Measurements from ENCODE around the gene SAMD10. TPM values are rescaled to one million over a fixed set of nuclear protein-coding genes. Genes with fewer than 3 reads are reported as not detected.
A peak's percentile ranks its signal among the peaks of the same experiment; 100 is the strongest.

Gene SAMD10
- total RNA-seq, 2 donors from 2014 or later, result 21.4 to 32.7 TPM

DNA sequence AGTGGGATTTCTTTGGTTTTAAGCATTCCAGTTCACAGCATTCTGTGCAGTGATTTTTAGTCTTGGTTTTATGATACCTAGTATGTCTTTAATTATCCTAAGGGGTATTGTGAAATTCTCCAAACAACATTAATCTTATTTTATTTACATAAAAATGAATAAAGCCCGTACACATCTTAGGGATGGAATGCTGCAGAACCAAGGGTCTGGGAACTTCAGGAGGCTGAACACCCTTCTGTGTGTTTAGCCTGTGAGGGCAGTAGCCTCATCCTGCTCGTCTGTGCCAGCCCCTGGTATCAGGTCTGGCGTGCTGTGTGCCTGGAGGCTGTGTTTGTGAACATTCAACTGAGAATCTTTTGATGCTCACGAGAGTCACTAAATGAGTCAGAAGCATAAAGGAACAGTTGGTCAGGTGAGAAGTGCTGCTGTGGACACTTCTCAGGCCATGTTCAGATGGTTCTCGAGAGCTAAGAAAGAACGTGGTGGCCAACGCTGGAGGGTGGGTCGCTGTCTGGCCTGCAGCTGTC is 31.3 kb upstream of the SAMD10 start:
- Mint-ChIP-seq H3K27me3 (no peaks in the 10 kb centered on the region), H3K36me3 (ENCODE audit: low read depth) (peaks cover 84% of the 10 kb centered on the region), H3K27ac (peak overlapping the region; percentile 81), H3K4me1 (peaks cover 31% of the 10 kb centered on the region), H3K4me3 (peak overlapping the region; percentile 67), H3K9me3 (no peaks in the 10 kb centered on the region)
- peak; percentile 58 for ATAC-seq (replicated peaks)

DNA sequence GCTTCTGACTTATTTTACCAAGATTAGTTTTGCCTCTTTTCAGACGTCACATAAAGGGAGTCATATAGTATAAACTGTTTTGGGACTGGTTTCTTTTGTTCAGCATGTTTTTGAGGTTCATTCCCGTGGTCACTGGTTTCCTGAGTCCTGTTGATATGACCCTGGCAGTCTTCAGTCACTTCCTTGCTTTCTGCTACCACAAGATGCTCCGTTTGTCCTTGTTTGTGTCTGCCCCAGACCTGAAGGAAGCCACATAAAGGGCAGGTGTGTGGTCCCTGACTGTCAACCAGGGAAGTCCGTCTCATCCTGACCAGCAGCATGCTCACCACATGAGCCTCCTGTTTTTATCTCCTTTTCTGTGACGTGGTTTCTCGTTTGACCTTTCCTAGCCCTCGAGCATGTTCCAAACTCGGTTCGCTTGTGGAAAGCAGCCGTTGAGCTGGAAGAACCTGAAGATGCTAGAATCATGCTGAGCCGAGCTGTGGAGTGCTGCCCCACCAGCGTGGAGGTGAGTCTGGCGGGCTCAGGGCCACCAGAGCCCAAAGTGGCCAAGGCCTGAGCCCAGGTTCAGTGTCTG is 30.5 kb upstream of the SAMD10 start:
- Mint-ChIP-seq H3K27ac (peak overlapping the region; percentile 81), H3K4me3 (peak overlapping the region; percentile 67), H3K36me3 (ENCODE audit: low read depth) (peaks cover 84% of the 10 kb centered on the region), H3K9me3 (no peaks in the 10 kb centered on the region), H3K27me3 (no peaks in the 10 kb centered on the region), H3K4me1 (peaks cover 34% of the 10 kb centered on the region)
- ATAC-seq (replicated peaks), result peak; percentile 82

GRCh38 chr20:64006902-64007301 is 27.5 kb upstream of the SAMD10 start:
- Mint-ChIP-seq H3K4me3 (no peak overlapping the region), H3K27ac (no peak overlapping the region), H3K4me1 (peaks cover 28% of the 10 kb centered on the region), H3K27me3 (no peaks in the 10 kb centered on the region), H3K9me3 (no peaks in the 10 kb centered on the region), H3K36me3 (ENCODE audit: low read depth) (peaks cover 96% of the 10 kb centered on the region)
- no peak for ATAC-seq (replicated peaks)

DNA sequence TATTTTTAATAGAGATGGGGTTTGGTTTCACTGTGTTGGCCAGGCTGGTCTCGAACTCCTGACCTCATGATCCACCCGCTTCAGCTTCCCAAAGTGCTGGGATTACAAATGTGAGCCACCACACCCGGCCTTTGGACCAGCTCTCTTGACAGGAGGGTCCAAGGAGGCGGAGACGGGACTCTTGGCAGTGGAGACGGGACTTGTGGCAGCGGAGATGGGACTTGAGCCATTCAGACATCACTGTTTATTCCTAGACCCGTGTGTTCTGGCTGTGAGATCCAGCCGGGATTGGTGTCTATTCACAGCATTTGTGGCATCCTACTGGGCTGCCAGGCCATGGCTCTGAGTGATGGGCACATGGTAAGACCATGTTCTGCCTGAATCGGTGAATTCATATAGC is 27.0 kb upstream of the SAMD10 start:
- Mint-ChIP-seq H3K27me3 (no peaks in the 10 kb centered on the region), H3K4me3 (no peak overlapping the region), H3K9me3 (no peaks in the 10 kb centered on the region), H3K27ac (no peak overlapping the region), H3K4me1 (peaks cover 31% of the 10 kb centered on the region), H3K36me3 (ENCODE audit: low read depth) (peaks cover 100% of the 10 kb centered on the region)
- ATAC-seq (replicated peaks), result no peak

DNA sequence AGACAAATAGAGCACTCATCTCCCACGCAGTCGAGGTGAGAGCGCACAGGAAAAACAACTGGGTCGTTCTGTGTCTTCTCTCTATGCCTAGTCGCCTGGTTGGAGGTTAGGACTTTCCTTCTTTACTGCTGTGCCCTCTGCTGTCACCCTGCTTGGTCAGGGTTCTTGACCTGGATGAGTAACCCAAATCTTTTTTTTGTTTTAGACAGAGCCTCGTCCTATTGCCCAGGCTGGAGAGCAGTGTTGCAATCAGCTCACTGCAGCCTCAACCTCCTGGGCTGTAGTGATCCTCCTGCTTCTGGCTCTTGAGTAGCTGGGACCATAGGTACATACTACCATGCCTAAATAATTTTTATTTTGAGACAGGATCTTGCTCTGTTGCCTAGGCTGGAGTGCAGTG is 26.0 kb upstream of the SAMD10 start:
- H3K4me1 Mint-ChIP-seq, result peaks cover 28% of the 10 kb centered on the region
- ATAC-seq (replicated peaks), result peak; percentile 34

DNA sequence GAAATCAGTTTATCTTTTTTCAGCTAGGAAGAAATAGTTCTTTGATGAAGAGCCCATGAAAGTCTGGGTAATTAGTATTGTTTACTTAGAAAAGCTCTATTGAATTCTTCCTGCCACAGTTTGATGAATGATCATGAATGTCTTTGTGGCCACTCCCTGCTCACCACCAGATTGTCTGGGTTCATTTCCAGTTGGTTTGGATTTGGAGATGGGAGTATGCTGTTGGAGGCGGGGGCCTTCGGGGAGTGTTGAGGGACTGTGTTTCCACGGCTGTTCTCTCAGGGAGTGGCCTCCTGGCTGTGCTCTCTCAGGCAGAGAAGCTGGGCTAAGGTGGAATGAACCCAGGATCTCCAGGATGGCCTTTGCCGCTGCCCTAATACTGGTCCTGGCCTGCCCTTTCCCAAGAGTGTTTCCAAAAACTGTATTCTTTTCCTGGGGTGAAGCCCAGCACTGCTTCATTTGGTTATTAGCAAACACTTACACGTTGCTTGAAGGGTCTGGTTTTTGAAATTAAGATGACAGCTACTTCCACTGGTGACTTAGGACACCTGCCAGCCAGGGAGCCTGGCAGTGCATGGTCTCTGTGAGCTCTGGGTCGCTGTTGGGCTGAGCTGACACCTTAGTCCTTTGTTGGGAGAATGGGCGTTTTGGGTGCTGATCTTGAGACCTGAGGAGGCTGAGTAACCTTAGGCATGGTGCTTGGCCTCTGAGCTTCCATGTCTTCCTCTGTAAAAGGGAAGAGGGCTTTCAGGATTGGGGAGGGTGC is 24.7 kb upstream of the SAMD10 start:
- no peak for ATAC-seq (replicated peaks)
- Mint-ChIP-seq H3K4me3 (no peak overlapping the region), H3K9me3 (no peaks in the 10 kb centered on the region), H3K36me3 (ENCODE audit: low read depth) (peaks cover 100% of the 10 kb centered on the region), H3K27me3 (no peaks in the 10 kb centered on the region), H3K27ac (no peak overlapping the region), H3K4me1 (peaks cover 18% of the 10 kb centered on the region)

More for the DNA sequence above, 26.0 kb upstream of the SAMD10 start:
- H3K27me3 Mint-ChIP-seq, result no peaks in the 10 kb centered on the region
- peak overlapping the region; percentile 33 for H3K4me3 Mint-ChIP-seq
- peaks cover 100% of the 10 kb centered on the region for H3K36me3 Mint-ChIP-seq (ENCODE audit: low read depth)
- no peaks in the 10 kb centered on the region for H3K9me3 Mint-ChIP-seq
- H3K27ac Mint-ChIP-seq, result peak overlapping the region; percentile 56

GRCh38 chr20:64001607-64002011 is 22.2 kb upstream of the SAMD10 start:
- peak overlapping the region; percentile 7 for H3K4me3 Mint-ChIP-seq
- peaks cover 98% of the 10 kb centered on the region for H3K36me3 Mint-ChIP-seq (ENCODE audit: low read depth)
- no peaks in the 10 kb centered on the region for H3K27me3 Mint-ChIP-seq
- no peak overlapping the region for H3K27ac Mint-ChIP-seq
- ATAC-seq (replicated peaks), result peak; percentile 29
- no peaks in the 10 kb centered on the region for H3K9me3 Mint-ChIP-seq
- H3K4me1 Mint-ChIP-seq, result peaks cover 8% of the 10 kb centered on the region

- ATAC-seq (replicated peaks), result no peak
- H3K27ac Mint-ChIP-seq, result no peak overlapping the region
- peaks cover 8% of the 10 kb centered on the region for H3K4me1 Mint-ChIP-seq
- no peak overlapping the region for H3K4me3 Mint-ChIP-seq
- no peaks in the 10 kb centered on the region for H3K27me3 Mint-ChIP-seq
- peaks cover 98% of the 10 kb centered on the region for H3K36me3 Mint-ChIP-seq (ENCODE audit: low read depth)
- H3K9me3 Mint-ChIP-seq, result no peaks in the 10 kb centered on the region
Observed at GRCh38 chr20:64000906-64001305, 21.5 kb upstream of the SAMD10 start.

DNA sequence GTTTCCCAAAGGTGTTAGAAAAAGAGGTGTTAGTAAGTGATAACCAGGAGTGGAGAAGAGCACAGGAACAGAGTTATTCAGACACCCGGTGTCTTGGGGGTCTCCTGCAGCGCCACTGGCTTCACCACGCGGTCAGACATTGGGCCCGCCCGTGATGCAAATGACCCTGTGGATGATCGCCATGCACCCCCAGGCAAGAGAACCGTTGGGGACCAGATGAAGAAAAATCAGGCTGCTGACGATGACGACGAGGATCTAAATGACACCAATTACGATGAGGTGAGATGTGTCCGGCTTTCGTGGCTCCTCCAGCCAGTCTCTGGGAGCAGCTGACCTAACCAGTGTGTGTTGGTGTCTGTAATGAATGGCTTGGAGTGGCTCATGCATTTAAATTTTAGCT is 3.5 kb upstream of the SAMD10 start:
- peak overlapping the region; percentile 86 for H3K4me3 Mint-ChIP-seq
- peaks cover 73% of the 10 kb centered on the region for H3K36me3 Mint-ChIP-seq (ENCODE audit: low read depth)
- H3K9me3 Mint-ChIP-seq, result no peaks in the 10 kb centered on the region
- H3K27me3 Mint-ChIP-seq, result no peaks in the 10 kb centered on the region
- H3K27ac Mint-ChIP-seq, result peak overlapping the region; percentile 91
- H3K4me1 Mint-ChIP-seq, result peaks cover 26% of the 10 kb centered on the region
- no peak for ATAC-seq (replicated peaks)

- peaks cover 44% of the 10 kb centered on the region for H3K4me1 Mint-ChIP-seq
- peaks cover 68% of the 10 kb centered on the region for H3K36me3 Mint-ChIP-seq (ENCODE audit: low read depth)
- peak; percentile 62 for ATAC-seq (replicated peaks)
- H3K4me3 Mint-ChIP-seq, result peak within 1 kb of the TSS; percentile 86
- H3K27ac Mint-ChIP-seq, result peak within 1 kb of the TSS; percentile 91
- no peaks in the 10 kb centered on the region for H3K27me3 Mint-ChIP-seq
- H3K9me3 Mint-ChIP-seq, result no peaks in the 10 kb centered on the region
Observed at GRCh38 chr20:63980806-63981728, 1.6 kb upstream of the SAMD10 start, which contains the start of gene PRPF6. Gene PRPF6 (plus strand): TSS chr20:63981132. CDS start chr20:63981246, 114 bp downstream.

- Mint-ChIP-seq H3K4me1 (peaks cover 46% of the 10 kb centered on the region), H3K27ac (peak overlapping the region; percentile 91), H3K4me3 (peak overlapping the region; percentile 86), H3K27me3 (no peaks in the 10 kb centered on the region), H3K9me3 (no peaks in the 10 kb centered on the region), H3K36me3 (ENCODE audit: low read depth) (peaks cover 65% of the 10 kb centered on the region)
- ATAC-seq (replicated peaks), result peak; percentile 51
Observed at GRCh38 chr20:63980317-63980805, 919 bp upstream of the SAMD10 start.

GRCh38 chr20:63979229-63979556 is 249 bp downstream of the SAMD10 start:
- peaks cover 62% of the 10 kb centered on the region for H3K36me3 Mint-ChIP-seq (ENCODE audit: low read depth)
- H3K27me3 Mint-ChIP-seq, result no peaks in the 10 kb centered on the region
- H3K4me1 Mint-ChIP-seq, result peaks cover 40% of the 10 kb centered on the region
- ATAC-seq (replicated peaks), result no peak
- H3K9me3 Mint-ChIP-seq, result no peaks in the 10 kb centered on the region
- peak overlapping the region; percentile 86 for H3K4me3 Mint-ChIP-seq
- peak overlapping the region; percentile 79 for H3K27ac Mint-ChIP-seq

- H3K36me3 Mint-ChIP-seq (ENCODE audit: low read depth), result peaks cover 62% of the 10 kb centered on the region
- peak; percentile 33 for ATAC-seq (replicated peaks)
- no peaks in the 10 kb centered on the region for H3K27me3 Mint-ChIP-seq
- peak overlapping the region; percentile 82 for H3K4me3 Mint-ChIP-seq
- H3K27ac Mint-ChIP-seq, result peak overlapping the region; percentile 79
- no peaks in the 10 kb centered on the region for H3K9me3 Mint-ChIP-seq
- H3K4me1 Mint-ChIP-seq, result peaks cover 46% of the 10 kb centered on the region
Observed at GRCh38 chr20:63978319-63979228, 868 bp downstream of the SAMD10 start.

Measured in activated T-helper 17 cell treated with anti-CD3 and anti-CD28 coated beads, Interleukin-2, amount 50 U/mL, for 72 hours (primary cell).